ENCODE results near the gene OSCP1.

DNA sequence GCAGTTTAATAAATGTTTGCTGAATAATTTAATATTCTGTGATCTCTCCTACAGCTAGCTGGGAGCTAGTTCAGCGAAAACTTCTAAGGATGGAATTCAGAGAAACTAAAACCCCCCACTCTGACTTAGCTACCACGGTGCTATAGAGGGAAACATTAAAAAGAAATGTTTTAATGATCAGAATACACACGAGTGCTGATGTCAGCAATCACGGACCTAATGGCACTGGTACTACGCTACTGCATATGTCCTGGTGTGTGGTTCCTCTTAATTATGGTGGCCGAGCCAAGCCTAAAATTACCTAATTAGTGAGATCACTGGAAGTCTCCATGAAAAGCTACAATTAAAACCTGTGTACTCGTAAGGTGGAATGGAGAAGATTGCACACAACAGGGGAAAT is 28.6 kb downstream of the OSCP1 start:
- TF ChIP-seq CTCF (conservative IDR thresholded peaks at IDR 0.05; ENCODE audit: low read depth, low read length) (no peak), EZH2 (IDR thresholded peaks at IDR 0.05; ENCODE audit: borderline replicate concordance, low read depth, low read length, poor library complexity, severe bottlenecking) (no peak)
